22Rv1 (cell line): ENCODE results near the gene NALCN.

Experiments
- H3K27ac ChIP-seq: fragments of 450-650 bp; 2 replicates; pipeline ENCODE4 v1.5.1; 2017
- CTCF ChIP-seq: fragments of 450-650 bp; IDR thresholded peaks from 2 replicates; pipeline ENCODE4 v1.5.1; 2017; ENCODE audit warnings: mild to moderate bottlenecking
- ZFX ChIP-seq: fragments of 450-650 bp; IDR thresholded peaks from 2 replicates; pipeline ENCODE4 v1.6.1; 2017; ENCODE audit warnings: antibody characterized with exemption, borderline replicate concordance

Gene NALCN

GRCh38 chr13:101209206-101209893 is 207.0 kb downstream of the NALCN start:
- H3K27ac ChIP-seq, result no peak overlapping the region

GRCh38 chr13:101205408-101205807 is 210.9 kb downstream of the NALCN start:
- no peak overlapping the region for H3K27ac ChIP-seq
- TF ChIP-seq CTCF (no peak), ZFX (no peak)

More at GRCh38 chr13:101209206-101209893, 207.0 kb downstream of the NALCN start:
- TF ChIP-seq ZFX (no peak), CTCF (no peak)

GRCh38 chr13:101204270-101205020 is 211.9 kb downstream of the NALCN start:
- no peak overlapping the region for H3K27ac ChIP-seq
- TF ChIP-seq ZFX (no peak), CTCF (no peak)

- H3K27ac ChIP-seq, result no peak overlapping the region
- TF ChIP-seq ZFX (no peak), CTCF (0 out of 2 replicates have a peak, but pooled peaks have one; percentile 8)
Measured at GRCh38 chr13:101202590-101202989, 213.7 kb downstream of the NALCN start.

GRCh38 chr13:101190976-101191375 is 225.3 kb downstream of the NALCN start:
- no peak for TF ChIP-seq ZFX
- no peak overlapping the region for H3K27ac ChIP-seq

- H3K27ac ChIP-seq, result no peak overlapping the region
- no peak for TF ChIP-seq CTCF
- no peak for TF ChIP-seq ZFX
Measured at GRCh38 chr13:101190337-101190736, 226.0 kb downstream of the NALCN start.

- TF ChIP-seq CTCF (no peak), ZFX (no peak)
- no peak overlapping the region for H3K27ac ChIP-seq
Measured at GRCh38 chr13:101185606-101186005, 230.7 kb downstream of the NALCN start.
